Neuron (in vitro differentiated cells): ENCODE measurements around the gene IL11RA.
A peak's percentile ranks its signal among the peaks of the same experiment; 100 is the strongest.

Source experiments
- H2AFZ ChIP-seq: one replicate; pipeline ENCODE4 v1.6.1; 2013; ENCODE audit warnings: low read depth, mild to moderate bottlenecking, inconsistent platforms, low read length, moderate library complexity
- H3K27me3 ChIP-seq: one replicate; pipeline ENCODE4 v1.6.1; 2013; ENCODE audit warnings: low read length; ENCODE audit not compliant: insufficient read depth
- H3K36me3 ChIP-seq: one replicate; pipeline ENCODE4 v1.6.1; 2013; ENCODE audit warnings: low read length; ENCODE audit not compliant: insufficient read depth
- H3K4me1 ChIP-seq: one replicate; pipeline ENCODE4 v1.6.1; 2013; ENCODE audit warnings: low read length; ENCODE audit not compliant: insufficient read depth
- H3K4me3 ChIP-seq: 2 replicates; pipeline ENCODE4 v1.5.1; 2013; ENCODE audit warnings: mild to moderate bottlenecking, low read length, moderate library complexity
- H3K9me3 ChIP-seq: one replicate; pipeline ENCODE4 v1.6.1; 2013; ENCODE audit warnings: low read length

Gene IL11RA

GRCh38 chr9:34651876-34652601 lies at the start of gene IL11RA:
IL11RA (plus strand) TSS chr9:34652185; CDS start chr9:34655218, 3,033 bp downstream.
- Histone ChIP-seq H3K4me1 (peaks cover 42% of the 10 kb centered on the region), H3K4me3 (peak within 1 kb of the TSS; percentile 51), H2AFZ (no peak within 1 kb of the TSS), H3K9me3 (no peaks in the 10 kb centered on the region), H3K36me3 (peaks cover 13% of the 10 kb centered on the region), H3K27me3 (no peaks in the 10 kb centered on the region)

GRCh38 chr9:34603610-34604231 lies 48.3 kb upstream of the IL11RA start:
- H3K36me3 ChIP-seq = no peaks in the 10 kb centered on the region
- no peak overlapping the region for H3K4me3 ChIP-seq
- H2AFZ ChIP-seq = no peak overlapping the region
- no peaks in the 10 kb centered on the region for H3K9me3 ChIP-seq
- H3K4me1 ChIP-seq = peaks cover 23% of the 10 kb centered on the region
- peaks cover 6% of the 10 kb centered on the region for H3K27me3 ChIP-seq

GRCh38 chr9:34606190-34606589 lies 45.8 kb upstream of the IL11RA start:
- peaks cover 6% of the 10 kb centered on the region for H3K27me3 ChIP-seq
- no peaks in the 10 kb centered on the region for H3K9me3 ChIP-seq
- no peak overlapping the region for H2AFZ ChIP-seq
- H3K4me3 ChIP-seq = no peak overlapping the region
- H3K36me3 ChIP-seq = no peaks in the 10 kb centered on the region
- H3K4me1 ChIP-seq = peaks cover 22% of the 10 kb centered on the region

- no peak overlapping the region for H2AFZ ChIP-seq
- peaks cover 20% of the 10 kb centered on the region for H3K4me1 ChIP-seq
- peaks cover 6% of the 10 kb centered on the region for H3K27me3 ChIP-seq
- H3K9me3 ChIP-seq = no peaks in the 10 kb centered on the region
- no peaks in the 10 kb centered on the region for H3K36me3 ChIP-seq
- no peak overlapping the region for H3K4me3 ChIP-seq
Measured at GRCh38 chr9:34606905-34607304, 45.1 kb upstream of the IL11RA start.

GRCh38 chr9:34607331-34607730 lies 44.7 kb upstream of the IL11RA start:
- Histone ChIP-seq H3K36me3 (no peaks in the 10 kb centered on the region), H2AFZ (no peak overlapping the region), H3K27me3 (peaks cover 6% of the 10 kb centered on the region), H3K9me3 (no peaks in the 10 kb centered on the region), H3K4me3 (no peak overlapping the region), H3K4me1 (peaks cover 15% of the 10 kb centered on the region)

- H3K27me3 ChIP-seq = no peaks in the 10 kb centered on the region
- H2AFZ ChIP-seq = no peak overlapping the region
- H3K4me3 ChIP-seq = peak overlapping the region; percentile 60
- peaks cover 19% of the 10 kb centered on the region for H3K36me3 ChIP-seq
- H3K4me1 ChIP-seq = peaks cover 12% of the 10 kb centered on the region
- H3K9me3 ChIP-seq = no peaks in the 10 kb centered on the region
Measured at GRCh38 chr9:34610434-34611206, 41.4 kb upstream of the IL11RA start.

- Histone ChIP-seq H3K36me3 (peaks cover 25% of the 10 kb centered on the region), H3K4me3 (peak overlapping the region; percentile 60), H3K4me1 (peaks cover 12% of the 10 kb centered on the region), H2AFZ (peak overlapping the region; percentile 65), H3K9me3 (no peaks in the 10 kb centered on the region), H3K27me3 (no peaks in the 10 kb centered on the region)
Measured at GRCh38 chr9:34611251-34611810, 40.7 kb upstream of the IL11RA start.

- H3K4me1 ChIP-seq = peaks cover 12% of the 10 kb centered on the region
- H3K9me3 ChIP-seq = no peaks in the 10 kb centered on the region
- H3K36me3 ChIP-seq = peaks cover 33% of the 10 kb centered on the region
- H2AFZ ChIP-seq = peak within 1 kb of the TSS; percentile 65
- H3K4me3 ChIP-seq = peak within 1 kb of the TSS; percentile 60
- H3K27me3 ChIP-seq = no peaks in the 10 kb centered on the region
Measured at GRCh38 chr9:34611811-34612787, 39.9 kb upstream of the IL11RA start, which contains the start of gene RPP25L. RPP25L (minus strand) TSS chr9:34612097; CDS start chr9:34611296, 801 bp downstream.

GRCh38 chr9:34612788-34613390 lies 39.1 kb upstream of the IL11RA start:
- H2AFZ ChIP-seq = peak overlapping the region; percentile 65
- peaks cover 40% of the 10 kb centered on the region for H3K36me3 ChIP-seq
- H3K9me3 ChIP-seq = no peaks in the 10 kb centered on the region
- H3K4me1 ChIP-seq = peaks cover 12% of the 10 kb centered on the region
- H3K4me3 ChIP-seq = peak overlapping the region; percentile 60
- H3K27me3 ChIP-seq = no peaks in the 10 kb centered on the region

- H3K27me3 ChIP-seq = no peaks in the 10 kb centered on the region
- peaks cover 20% of the 10 kb centered on the region for H3K4me1 ChIP-seq
- H3K36me3 ChIP-seq = peaks cover 48% of the 10 kb centered on the region
- H3K4me3 ChIP-seq = no peak overlapping the region
- no peak overlapping the region for H2AFZ ChIP-seq
- H3K9me3 ChIP-seq = no peaks in the 10 kb centered on the region
Measured at GRCh38 chr9:34615132-34615531, 36.9 kb upstream of the IL11RA start.

GRCh38 chr9:34620061-34620994 lies 31.7 kb upstream of the IL11RA start, which contains the start of gene DCTN3:
DCTN3 (minus strand) TSS chr9:34620495; CDS start chr9:34620464, 31 bp downstream.
- Histone ChIP-seq H3K36me3 (peaks cover 29% of the 10 kb centered on the region), H3K27me3 (peaks cover 16% of the 10 kb centered on the region), H2AFZ (peak within 1 kb of the TSS; percentile 51)

More at GRCh38 chr9:34620061-34620994, 31.7 kb upstream of the IL11RA start, which contains the start of gene DCTN3:
- H3K9me3 ChIP-seq = peaks cover 2% of the 10 kb centered on the region
- H3K4me3 ChIP-seq = peak within 1 kb of the TSS; percentile 84
- peaks cover 14% of the 10 kb centered on the region for H3K4me1 ChIP-seq
